ENCODE data around the gene CYP2W1.
"Not testable (repeated sequence)": the region's sequence is repeated elsewhere in the genome, so short reads cannot be mapped to it uniquely, and the experiment has no call there.

The CYP2W1 gene

DNA sequence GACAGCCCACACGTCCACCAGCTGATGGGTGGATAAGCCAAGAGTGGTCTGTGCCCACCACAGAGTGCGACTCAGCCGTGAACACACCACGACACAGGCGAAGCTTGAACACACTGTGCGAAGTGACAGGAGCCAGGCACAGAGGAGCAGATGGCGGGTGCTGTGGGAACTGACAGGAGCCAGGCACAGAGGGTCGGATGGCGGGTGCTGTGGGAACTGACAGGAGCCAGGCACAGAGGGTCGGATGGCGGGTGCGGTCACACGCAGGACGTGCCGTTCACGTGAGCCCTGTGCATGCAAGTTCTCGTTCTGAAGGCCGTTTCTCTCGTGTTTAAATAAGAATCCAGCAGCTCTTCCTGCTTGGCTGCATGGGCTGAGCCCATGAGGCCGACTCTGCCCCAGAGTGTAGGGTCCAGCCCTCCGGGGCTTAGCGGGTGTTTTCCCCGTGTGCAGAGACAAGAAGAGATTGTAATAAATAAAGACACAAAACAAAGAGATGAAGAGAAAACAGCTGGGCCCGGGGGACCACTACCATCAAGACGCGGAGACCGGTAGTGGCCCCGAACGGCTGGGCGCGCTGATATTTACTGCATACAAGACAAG is 22.6 kb upstream of the CYP2W1 start:
- TF ChIP-seq, protein P1, sequence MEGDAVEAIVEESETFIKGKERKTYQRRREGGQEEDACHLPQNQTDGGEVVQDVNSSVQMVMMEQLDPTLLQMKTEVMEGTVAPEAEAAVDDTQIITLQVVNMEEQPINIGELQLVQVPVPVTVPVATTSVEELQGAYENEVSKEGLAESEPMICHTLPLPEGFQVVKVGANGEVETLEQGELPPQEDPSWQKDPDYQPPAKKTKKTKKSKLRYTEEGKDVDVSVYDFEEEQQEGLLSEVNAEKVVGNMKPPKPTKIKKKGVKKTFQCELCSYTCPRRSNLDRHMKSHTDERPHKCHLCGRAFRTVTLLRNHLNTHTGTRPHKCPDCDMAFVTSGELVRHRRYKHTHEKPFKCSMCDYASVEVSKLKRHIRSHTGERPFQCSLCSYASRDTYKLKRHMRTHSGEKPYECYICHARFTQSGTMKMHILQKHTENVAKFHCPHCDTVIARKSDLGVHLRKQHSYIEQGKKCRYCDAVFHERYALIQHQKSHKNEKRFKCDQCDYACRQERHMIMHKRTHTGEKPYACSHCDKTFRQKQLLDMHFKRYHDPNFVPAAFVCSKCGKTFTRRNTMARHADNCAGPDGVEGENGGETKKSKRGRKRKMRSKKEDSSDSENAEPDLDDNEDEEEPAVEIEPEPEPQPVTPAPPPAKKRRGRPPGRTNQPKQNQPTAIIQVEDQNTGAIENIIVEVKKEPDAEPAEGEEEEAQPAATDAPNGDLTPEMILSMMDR (IDR thresholded peaks at IDR 0.05; ENCODE audit: borderline replicate concordance, insufficient read depth, low read depth, low read length), result no peak
- no peak overlapping the region for H3K4me3 ChIP-seq (ENCODE audit: low read depth, low read length)

DNA sequence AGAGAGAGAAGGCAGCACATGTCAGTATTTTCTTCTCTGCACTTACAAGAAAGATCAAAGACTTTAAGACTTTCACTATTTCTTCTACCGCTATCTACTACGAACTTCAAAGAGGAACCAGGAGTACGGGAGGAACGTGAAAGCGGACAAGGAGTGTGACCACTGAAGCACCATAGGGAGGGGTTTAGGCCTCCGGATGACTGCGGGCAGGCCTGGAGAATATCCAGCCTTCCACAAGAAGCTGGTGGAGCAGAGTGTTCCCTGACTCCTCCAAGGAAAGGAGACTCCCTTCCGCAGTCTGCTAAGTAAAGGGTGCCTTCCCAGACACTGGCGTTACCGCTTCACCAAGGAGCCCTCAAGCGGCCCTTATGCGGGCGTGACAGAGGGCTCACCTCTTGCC is 22.0 kb upstream of the CYP2W1 start:
- not testable (repeated sequence) for H3K4me3 ChIP-seq (ENCODE audit: low read depth, low read length)

DNA sequence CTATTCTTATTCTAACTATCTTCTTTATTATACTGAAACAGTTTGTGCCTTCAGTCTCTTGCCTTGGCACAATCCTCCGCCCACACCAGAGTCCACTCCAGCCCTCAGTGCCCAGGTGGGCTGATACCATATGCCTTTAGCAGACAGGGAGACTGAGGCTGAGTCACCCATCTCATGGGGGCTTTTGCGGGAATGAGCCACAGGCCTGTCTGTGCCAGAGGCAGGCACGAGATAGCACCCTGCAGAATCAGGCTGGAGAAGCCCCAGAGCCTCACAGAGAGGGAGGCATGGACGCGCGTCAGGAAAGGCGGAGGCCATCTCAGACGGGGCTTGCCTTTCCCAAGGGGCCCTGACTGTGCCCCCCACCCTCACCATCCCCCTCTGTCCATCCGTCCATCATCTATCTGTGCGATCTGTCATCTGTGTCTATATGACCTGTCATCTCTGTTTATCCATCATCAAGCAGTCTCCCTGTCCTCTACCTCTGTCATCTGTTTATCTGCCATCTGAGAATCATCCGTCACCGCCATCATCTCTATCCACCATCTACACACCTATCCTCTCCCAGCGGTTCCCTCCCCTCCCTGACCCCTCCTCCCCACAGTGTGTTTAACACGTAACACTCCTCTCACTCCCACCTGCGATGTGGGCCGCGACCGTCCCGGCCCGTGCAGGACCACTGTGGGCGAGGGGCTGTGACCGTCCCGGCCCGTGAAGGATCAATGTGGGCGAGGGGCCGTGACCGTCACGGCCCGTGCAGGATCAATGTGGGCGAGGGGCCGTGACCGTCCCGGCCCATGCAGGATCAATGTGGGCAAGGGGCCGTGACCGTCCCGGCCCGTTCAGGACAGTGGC is 21.2 kb upstream of the CYP2W1 start:
- no peak overlapping the region for H3K4me3 ChIP-seq (ENCODE audit: low read depth, low read length)

DNA sequence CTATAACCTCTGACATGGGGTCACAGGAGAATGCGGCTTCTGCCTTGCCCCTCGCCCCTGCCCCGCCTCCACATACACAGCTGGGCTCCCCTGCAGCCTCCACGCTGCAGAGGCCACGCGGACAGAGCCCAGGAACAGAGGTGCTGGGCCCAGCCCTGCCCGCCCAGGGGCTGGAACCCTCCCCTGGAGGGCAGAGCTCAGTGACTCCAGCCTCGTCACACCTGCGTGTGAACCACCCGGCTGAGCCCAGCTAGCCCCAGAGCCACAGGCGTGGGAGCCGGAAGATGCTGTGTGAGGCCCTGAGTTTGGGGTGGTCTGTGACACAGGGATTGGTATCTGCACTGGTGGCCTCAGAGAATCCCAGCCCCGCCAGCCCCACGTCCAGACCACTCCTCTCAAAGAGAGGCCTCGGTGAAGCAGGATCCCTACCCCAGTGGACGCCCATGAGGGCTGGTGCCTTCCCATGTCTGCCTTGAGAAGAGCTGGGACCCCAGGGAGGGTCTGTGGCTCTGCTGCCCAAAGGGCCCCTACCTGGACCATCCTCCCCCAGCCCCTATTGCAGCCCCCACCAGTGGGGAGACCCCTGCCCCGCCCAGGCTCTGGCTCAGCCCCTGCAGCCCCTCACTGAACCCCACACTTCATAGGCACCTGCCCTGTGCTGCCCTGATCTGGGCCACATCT is 20.4 kb upstream of the CYP2W1 start:
- H3K4me3 ChIP-seq (ENCODE audit: low read depth, low read length), result no peak overlapping the region
- TF ChIP-seq, protein P1 (IDR thresholded peaks at IDR 0.05; ENCODE audit: borderline replicate concordance, insufficient read depth, low read depth, low read length), result no peak

More for the DNA sequence above, 21.2 kb upstream of the CYP2W1 start:
- TF ChIP-seq, protein P1 (IDR thresholded peaks at IDR 0.05; ENCODE audit: borderline replicate concordance, insufficient read depth, low read depth, low read length), result no peak

DNA sequence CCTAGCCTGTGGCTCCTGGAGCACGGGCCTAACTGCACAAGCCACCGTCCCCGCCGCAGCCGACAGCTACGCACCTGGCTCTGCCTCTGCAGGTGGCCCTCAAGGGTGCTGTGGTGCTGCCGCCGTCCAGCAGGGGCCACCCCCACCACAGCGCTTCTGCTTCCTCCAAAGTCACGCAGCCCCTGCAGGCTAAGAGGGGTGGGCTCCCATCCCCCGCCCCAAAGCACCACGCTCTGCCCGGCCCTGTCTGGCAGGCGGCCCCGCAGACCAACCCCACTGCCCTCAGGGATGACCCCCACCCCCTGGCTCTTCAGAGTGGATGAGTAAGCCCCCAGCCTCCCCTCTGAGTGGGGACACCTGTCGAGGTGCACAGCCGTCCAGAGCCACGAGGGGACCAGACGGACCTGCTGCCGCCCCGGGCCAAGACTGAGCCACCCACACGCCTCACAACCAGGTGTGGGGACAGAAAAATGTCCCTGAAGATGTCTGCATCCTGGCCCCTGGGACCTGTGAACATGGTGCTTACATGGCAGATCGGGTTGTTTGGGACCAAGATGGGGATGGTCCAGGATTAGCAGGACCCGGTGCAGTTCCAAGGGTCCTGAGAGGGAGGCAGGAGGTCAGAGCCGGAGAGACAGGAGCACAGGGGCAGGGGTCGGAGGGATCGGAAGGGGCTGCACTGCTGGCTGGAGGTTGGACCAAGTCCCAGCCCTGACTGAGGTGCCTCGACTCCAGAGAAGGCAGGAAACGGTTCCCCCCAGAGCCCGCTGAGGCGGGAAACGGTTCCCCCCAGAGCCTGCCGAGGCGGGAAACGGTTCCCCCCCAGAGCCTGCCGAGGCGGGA is 19.5 kb upstream of the CYP2W1 start:
- H3K4me3 ChIP-seq (ENCODE audit: low read depth, low read length), result no peak overlapping the region
- TF ChIP-seq, protein P1 (IDR thresholded peaks at IDR 0.05; ENCODE audit: borderline replicate concordance, insufficient read depth, low read depth, low read length), result no peak

DNA sequence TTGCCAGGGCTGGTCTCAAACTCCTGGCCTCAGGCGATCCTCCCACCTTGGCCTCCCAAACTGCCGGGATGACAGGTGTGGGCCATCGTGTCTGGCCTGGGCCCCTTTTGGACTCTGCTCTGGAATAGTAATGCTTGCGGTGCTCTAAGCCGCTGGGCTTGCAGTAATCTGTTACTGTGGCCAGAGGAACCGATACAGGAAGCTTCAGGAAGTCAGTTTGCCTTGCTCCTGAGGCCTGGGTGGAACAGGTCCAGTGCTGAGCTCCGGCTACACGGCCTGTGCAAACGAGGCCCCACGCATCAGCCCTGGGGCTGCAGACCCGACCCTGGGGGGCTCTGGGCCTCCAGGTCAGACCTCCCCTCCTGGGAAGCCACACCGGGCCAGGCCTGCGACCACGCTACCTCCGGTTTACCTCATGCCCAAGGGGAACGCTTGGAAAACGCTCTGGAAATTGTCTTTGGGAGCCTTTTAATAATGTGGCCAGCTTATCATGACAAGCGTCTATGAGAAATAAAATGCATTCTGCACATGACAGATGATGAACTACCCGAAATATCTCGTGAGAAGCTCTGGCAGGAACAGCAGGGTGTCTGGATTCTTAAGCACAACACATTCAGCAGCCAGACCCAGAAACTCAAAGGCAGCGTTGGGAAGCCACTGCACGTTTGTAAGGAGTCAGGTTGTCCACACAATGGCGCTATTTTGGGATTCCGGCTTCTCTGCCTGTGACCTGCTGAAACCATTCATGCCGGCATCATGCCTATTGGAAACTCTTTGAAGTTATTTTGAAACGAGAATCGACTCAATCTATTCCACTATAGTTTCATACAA is 18.4 kb upstream of the CYP2W1 start:
- no peak overlapping the region for H3K4me3 ChIP-seq (ENCODE audit: low read depth, low read length)
- TF ChIP-seq, protein P1 (IDR thresholded peaks at IDR 0.05; ENCODE audit: borderline replicate concordance, insufficient read depth, low read depth, low read length), result no peak
